ENCODE results near the gene LEUTX.

The LEUTX gene, protein sequence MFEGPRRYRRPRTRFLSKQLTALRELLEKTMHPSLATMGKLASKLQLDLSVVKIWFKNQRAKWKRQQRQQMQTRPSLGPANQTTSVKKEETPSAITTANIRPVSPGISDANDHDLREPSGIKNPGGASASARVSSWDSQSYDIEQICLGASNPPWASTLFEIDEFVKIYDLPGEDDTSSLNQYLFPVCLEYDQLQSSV

DNA sequence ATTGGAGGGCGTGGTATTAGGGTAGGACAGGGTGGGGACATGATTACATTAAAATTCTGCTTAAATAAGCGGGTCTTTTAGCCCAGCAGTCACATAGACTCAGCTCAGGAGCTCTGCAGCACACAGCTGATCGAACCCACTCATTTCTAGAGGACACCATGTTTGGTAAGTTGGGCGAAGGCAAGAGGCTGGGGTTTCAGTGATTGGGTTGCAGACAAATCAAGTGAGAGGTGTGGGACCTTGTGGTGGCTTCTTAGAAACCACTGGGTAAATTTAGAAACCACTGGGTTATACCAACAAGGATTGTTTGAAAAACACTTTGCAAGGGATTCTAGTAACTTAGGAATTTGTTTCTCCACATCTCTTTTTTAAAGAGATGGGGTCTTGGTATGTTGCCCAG is at the start of gene LEUTX:
Gene LEUTX, plus strand, starts transcription at position 92 of the 400 bp plus-strand sequence. Its CDS starts 67 bp downstream, at position 159.
- TF ChIP-seq, protein P1, sequence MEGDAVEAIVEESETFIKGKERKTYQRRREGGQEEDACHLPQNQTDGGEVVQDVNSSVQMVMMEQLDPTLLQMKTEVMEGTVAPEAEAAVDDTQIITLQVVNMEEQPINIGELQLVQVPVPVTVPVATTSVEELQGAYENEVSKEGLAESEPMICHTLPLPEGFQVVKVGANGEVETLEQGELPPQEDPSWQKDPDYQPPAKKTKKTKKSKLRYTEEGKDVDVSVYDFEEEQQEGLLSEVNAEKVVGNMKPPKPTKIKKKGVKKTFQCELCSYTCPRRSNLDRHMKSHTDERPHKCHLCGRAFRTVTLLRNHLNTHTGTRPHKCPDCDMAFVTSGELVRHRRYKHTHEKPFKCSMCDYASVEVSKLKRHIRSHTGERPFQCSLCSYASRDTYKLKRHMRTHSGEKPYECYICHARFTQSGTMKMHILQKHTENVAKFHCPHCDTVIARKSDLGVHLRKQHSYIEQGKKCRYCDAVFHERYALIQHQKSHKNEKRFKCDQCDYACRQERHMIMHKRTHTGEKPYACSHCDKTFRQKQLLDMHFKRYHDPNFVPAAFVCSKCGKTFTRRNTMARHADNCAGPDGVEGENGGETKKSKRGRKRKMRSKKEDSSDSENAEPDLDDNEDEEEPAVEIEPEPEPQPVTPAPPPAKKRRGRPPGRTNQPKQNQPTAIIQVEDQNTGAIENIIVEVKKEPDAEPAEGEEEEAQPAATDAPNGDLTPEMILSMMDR (IDR thresholded peaks at IDR 0.05): no peak
- H3K4me3 ChIP-seq: no peak within 1 kb of the TSS
- DNase-seq (ENCODE audit: low spot score): no peak
- no peak within 1 kb of the TSS for H3K27ac ChIP-seq

DNA sequence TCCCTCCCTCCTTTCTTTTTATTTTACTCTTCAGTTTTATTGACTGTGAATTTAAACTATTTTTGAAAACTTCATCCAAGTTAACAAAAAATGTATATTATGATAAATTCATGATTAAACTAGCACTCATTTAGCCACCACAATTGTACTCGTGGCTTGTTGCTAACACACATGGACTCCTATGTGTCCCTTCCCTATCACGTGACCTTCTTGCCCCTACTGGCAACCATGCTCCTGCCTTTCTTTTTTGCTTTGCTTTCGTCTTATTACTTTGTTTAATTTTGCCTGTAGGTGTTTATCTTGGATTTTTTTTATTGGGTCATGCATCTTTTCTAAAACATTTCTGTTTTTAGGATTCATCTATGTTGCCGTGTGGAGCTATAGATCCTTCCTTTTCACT is 49.1 kb upstream of the LEUTX start:
- TF ChIP-seq, protein P1 (IDR thresholded peaks at IDR 0.05): no peak
- DNase-seq (ENCODE audit: low spot score): no peak
- H3K27ac ChIP-seq: no peak overlapping the region
- H3K4me3 ChIP-seq: no peak overlapping the region

DNA sequence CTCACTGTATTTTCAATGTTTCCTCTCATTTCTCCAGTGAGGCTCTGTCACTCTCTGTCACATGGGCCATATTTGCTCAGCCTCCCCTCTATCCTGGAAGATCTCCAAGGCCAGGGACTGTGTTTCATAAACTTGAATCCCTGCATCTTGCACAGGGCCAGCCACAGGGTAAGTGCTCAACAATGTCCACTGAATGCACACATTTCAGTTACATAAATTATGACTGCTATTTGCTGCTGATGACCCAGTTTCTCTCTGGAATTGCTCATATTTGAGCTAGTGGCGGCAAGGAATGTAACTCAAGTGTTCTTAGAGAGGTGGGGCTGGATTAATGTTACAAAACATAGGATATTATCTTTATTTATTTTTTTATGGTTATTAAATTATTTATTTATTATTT is 47.0 kb upstream of the LEUTX start:
- TF ChIP-seq, protein P1 (IDR thresholded peaks at IDR 0.05): no peak
- no peak overlapping the region for H3K27ac ChIP-seq
- no peak for DNase-seq (ENCODE audit: low spot score)
- H3K4me3 ChIP-seq: no peak overlapping the region

DNA sequence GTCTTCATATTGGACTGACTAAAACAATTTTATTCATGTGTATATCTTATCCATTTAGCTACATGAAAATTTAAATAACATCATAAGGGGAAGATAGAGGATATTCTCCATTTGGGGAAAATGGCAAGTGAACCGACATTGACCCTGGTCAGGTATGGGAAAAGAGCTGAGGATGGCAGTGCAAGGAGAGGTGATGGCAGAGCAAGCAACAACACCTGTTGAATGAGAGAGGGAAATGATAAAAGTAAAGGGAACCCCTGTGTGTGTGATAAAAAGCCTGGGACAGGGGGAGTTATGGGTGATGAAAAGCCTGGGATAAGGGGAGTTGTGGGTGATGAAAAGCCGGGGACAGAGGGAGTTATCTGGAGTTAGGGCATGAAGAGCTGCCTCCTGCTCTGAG is 44.8 kb upstream of the LEUTX start:
- H3K4me3 ChIP-seq: no peak overlapping the region
- DNase-seq (ENCODE audit: low spot score): no peak
- TF ChIP-seq, protein P1 (IDR thresholded peaks at IDR 0.05): no peak
- no peak overlapping the region for H3K27ac ChIP-seq

DNA sequence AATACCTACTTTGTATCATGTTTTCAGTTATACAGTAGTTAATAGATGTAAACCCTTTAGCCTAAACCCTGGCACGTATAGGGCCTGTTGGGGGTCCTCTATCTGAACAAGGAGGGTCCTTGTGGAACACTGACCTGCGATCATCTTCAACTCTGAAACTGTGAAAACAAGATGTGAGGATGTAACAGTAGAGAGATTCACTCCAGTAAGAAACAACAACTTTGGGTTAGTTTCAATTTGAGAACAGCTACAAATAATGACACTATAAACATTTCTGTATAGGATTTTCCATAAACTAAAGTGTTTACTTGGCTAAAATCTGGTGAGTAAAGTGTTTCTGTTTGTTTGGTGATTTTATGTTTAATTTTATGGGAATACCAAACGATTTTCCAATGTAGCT is 43.0 kb upstream of the LEUTX start:
- Histone ChIP-seq H3K4me3 (no peak overlapping the region), H3K27ac (no peak overlapping the region)
- TF ChIP-seq, protein P1 (IDR thresholded peaks at IDR 0.05): no peak
- DNase-seq (ENCODE audit: low spot score): no peak

DNA sequence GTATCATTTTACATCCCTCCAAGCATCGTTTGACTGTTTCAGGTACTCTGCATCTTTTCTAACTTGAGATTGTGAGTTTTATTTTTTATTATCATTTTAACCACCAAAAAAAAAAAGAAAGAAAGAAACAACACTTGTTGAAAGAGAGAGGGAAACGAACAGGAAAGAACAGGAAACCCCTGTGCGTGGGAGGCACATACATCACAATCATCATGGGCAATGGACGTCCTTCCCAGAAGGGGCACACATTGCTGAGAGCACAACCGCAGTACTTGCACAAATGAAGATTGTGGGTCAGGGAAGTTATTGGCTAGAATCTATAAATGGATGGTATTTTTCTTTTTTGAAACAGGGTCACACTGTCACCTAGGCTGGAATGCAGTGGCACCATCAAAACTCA is 42.6 kb upstream of the LEUTX start:
- no peak for DNase-seq (ENCODE audit: low spot score)
- TF ChIP-seq, protein P1 (IDR thresholded peaks at IDR 0.05): no peak
- Histone ChIP-seq H3K27ac (no peak overlapping the region), H3K4me3 (no peak overlapping the region)

DNA sequence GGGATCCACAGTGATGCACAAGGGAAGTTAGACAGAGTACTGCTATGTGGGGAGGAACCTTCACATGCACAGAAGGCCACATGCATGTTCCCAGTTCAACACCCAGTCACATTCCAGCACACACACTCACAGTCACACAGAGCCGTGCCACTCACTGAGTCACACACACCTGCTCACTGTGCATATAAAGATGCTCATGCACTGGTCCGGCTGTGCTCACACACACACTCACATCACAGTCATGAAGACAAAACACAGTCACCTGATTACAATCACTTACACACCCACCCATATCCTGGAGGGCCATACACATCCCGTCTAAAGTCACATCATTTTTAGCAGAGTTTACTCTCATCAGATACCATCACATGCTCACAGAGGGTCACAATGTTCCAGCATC is 41.3 kb upstream of the LEUTX start:
- no peak for DNase-seq (ENCODE audit: low spot score)
- Histone ChIP-seq H3K27ac (no peak overlapping the region), H3K4me3 (no peak overlapping the region)
- TF ChIP-seq, protein P1 (IDR thresholded peaks at IDR 0.05): no peak
